Astrocyte of the spinal cord (primary cell): ENCODE data around the gene KCP.
"Not testable (repeated sequence)": the region's sequence is repeated elsewhere in the genome, so short reads cannot be mapped to it uniquely, and the experiment has no call there.

Experiments used
- DNase-seq: peaks from one replicate; pipeline ENCODE4 v3.0.0; 2011; ENCODE audit warnings: low read depth, low spot score
- H3K4me3 ChIP-seq: 2 replicates; pipeline ENCODE4 v1.5.1; 2011; ENCODE audit warnings: low read depth, mild to moderate bottlenecking, low read length, moderate library complexity
- in situ Hi-C: cut with HindIII; loops from 2 replicates; pipeline ENCODE4 v1.10.0; 2017; ENCODE audit warnings: low sequenced_read_pairs
- TF ChIP-seq, protein P1 (sequence below): IDR thresholded peaks from 2 replicates; pipeline ENCODE4 v1.5.1; 2012; ENCODE audit warnings: low read depth, mild to moderate bottlenecking, low read length, inconsistent platforms

KCP gene

DNA sequence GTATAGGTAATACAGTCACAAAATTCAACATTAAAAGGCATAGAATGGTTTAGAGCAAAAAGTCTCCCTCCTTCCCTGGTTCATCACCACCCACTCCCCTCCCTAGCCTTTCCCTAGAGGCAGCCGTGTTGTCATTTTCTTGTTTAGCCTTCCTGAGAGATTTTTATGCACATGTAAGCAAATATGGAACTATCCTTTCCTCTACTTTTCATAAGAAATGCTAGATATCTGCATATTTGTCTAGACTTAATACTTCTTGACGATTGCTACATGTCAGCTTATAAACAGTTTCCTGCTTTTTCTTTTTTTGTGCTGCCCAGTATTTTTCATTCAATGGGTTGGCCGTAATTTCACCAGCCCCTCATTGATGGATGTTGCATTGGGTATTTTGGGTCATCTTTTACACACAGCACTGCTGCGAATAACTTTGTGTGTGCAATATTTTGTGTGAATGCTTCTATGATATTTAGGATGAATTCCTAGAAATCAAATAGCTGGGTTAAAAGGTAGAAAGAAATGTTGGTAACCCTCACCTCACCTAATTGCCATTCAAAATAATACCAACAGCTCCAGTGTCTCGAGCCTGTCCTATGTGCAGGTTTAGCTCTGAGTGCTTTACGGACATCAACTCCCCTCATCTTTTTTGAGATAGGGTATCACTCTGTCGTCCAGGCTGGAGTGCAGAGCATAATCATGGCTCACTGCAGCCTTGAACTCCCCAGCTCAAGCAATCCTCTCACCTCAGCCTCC lies 34.2 kb upstream of the KCP start:
- no peak for DNase-seq
- in situ Hi-C loops, result no loop called here
- no peak overlapping the region for H3K4me3 ChIP-seq
- TF ChIP-seq, protein P1, sequence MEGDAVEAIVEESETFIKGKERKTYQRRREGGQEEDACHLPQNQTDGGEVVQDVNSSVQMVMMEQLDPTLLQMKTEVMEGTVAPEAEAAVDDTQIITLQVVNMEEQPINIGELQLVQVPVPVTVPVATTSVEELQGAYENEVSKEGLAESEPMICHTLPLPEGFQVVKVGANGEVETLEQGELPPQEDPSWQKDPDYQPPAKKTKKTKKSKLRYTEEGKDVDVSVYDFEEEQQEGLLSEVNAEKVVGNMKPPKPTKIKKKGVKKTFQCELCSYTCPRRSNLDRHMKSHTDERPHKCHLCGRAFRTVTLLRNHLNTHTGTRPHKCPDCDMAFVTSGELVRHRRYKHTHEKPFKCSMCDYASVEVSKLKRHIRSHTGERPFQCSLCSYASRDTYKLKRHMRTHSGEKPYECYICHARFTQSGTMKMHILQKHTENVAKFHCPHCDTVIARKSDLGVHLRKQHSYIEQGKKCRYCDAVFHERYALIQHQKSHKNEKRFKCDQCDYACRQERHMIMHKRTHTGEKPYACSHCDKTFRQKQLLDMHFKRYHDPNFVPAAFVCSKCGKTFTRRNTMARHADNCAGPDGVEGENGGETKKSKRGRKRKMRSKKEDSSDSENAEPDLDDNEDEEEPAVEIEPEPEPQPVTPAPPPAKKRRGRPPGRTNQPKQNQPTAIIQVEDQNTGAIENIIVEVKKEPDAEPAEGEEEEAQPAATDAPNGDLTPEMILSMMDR, result no peak

DNA sequence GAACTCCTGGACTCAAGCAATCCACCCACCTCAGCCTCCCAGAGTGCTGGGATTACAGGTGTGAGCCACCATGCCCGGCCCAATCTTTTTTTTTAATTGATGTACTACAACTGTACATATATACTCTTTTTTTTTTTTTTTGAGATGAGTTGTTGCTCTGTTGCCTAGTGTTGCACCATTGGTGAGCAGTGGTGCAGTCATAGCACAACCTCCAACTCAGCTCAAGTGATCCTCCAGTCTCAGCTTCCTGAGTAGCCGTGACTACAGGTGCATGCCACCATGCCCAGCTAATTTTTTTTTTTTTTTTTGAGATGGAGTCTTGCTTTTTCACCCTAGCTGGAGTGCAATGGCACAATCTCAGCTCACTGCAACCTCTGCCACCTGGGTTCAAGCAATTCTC lies 32.7 kb upstream of the KCP start:
- H3K4me3 ChIP-seq, DNase-seq, in situ Hi-C loops: not testable (repeated sequence)

DNA sequence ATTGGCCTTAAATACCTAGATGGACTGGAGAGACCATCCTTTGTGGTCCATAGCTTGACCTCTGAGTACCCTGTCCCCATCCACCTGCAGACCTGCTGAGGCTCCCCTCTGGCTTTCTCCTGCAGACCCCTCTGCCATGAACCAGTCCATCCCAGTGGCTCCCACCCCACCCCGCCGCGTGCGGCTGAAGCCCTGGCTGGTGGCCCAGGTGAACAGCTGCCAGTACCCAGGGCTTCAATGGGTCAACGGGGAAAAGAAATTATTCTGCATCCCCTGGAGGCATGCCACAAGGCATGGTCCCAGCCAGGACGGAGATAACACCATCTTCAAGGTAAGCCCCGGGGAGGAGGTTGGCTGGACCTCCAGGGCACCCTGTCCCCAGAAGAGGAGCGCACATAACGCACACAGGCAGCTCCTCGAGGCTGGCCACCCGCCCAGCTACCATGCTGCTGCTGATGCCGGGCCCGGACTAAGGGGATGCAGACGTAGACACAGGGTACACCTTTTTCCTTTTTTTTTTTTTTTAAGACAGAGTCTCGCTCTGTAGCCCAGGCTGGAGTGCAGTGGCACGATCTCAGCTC lies 31.5 kb upstream of the KCP start:
- H3K4me3 ChIP-seq, result no peak overlapping the region
- no peak for DNase-seq
- TF ChIP-seq, protein P1, result no peak
- in situ Hi-C loops, result no loop called here

DNA sequence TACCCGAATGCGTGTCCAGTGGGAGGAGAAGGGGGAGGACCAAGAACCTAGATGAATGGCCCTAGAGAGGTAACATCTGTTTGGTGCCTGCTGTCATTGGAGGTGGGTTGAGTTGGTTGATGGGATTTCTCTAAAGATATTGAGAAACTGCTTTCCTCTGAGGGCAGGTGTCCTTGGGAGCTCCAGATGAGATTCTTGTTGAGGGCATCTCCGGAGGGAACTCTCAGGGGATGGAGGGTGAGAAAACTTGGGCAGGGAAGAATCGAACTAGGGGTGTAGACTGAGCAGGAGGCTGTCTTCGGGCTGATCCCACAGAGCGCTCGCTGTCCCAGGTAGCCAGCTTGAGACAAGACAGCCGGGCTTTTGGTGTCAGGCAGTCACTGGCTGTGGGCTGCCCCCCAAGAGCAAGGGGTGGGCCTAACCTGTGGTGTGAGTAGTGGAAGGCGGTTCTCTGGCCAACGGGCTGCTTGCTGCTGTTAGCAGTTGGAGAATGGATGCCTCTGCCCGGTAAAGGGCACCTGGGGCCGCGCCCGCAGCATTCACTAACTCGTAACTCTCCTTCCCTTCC lies 30.9 kb upstream of the KCP start:
- TF ChIP-seq, protein P1, result no peak
- DNase-seq, result no peak
- in situ Hi-C loops, result no loop called here
- no peak overlapping the region for H3K4me3 ChIP-seq

DNA sequence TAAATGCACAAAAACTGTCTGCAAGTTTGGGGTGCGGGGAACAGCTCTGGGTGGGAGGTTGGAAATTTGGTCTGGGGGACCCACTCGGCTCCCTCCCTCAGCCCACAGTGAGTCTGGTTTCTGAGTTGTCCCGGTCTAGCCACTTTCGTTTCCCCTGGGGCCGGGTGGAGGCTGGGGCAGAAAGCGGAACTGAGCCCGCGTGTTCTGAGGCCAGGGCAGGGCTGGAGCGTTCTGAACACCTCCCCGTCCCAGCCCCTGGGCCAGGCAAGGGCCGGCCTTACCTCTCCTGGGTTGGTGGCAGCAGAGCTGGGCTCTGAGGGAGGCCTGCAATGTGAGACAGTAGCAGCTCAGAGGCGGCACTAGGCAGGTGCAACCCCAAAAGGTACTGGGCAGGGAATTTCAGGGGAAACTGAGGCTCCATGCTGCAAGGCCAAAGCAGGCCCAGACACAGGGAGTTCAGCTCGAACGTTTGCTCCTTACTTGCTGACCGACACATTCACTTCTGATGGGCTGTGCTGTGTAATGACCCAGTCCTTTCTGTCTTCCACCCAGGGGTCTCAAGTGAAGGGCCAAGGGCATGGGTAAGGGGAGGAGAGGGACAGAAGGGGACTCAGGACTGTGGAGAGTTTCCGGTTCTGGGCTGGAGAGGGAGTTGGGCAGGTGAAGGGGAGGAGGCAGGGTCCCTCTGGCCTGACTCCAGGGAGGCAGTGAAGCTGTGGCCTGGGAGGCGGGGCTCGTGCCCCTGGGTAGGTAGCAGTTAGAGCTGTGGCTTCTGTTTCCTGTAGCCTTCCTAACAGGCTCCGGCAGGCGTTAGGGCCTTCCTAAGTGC lies 30.2 kb upstream of the KCP start:
- TF ChIP-seq, protein P1, result no peak
- no peak for DNase-seq
- in situ Hi-C loops, result no loop called here
- H3K4me3 ChIP-seq, result no peak overlapping the region

DNA sequence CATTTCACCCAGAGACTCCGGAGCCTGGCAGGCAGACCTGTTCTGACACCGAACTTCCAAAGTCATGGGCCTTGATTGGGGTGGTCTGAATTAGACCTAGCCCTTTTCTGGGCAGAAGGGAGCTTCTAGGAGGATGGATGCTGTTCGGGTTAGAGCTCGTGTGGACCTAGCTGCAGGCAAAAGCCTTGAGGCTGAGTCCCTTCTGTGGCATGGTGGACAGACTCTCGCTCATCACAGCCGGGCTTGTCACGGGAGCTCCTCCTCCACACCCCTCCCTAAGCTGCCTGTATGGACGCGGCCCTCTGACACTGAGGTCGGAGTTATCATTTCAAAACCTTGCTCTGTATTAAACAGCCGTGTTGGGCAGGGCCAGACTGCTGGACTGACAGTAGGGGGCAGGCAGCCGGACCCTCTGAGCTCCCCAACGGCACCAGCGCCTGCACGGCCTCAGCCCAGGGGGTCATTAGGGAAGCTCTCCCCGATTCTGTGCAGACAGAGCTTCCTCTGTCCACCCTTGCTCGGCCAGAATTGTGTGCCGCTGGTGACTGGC lies 29.4 kb upstream of the KCP start:
- DNase-seq, result no peak
- TF ChIP-seq, protein P1, result no peak
- in situ Hi-C loops, result no loop called here
- no peak overlapping the region for H3K4me3 ChIP-seq
